ENCODE data around the gene GPSM1.

GPSM1 gene, protein sequence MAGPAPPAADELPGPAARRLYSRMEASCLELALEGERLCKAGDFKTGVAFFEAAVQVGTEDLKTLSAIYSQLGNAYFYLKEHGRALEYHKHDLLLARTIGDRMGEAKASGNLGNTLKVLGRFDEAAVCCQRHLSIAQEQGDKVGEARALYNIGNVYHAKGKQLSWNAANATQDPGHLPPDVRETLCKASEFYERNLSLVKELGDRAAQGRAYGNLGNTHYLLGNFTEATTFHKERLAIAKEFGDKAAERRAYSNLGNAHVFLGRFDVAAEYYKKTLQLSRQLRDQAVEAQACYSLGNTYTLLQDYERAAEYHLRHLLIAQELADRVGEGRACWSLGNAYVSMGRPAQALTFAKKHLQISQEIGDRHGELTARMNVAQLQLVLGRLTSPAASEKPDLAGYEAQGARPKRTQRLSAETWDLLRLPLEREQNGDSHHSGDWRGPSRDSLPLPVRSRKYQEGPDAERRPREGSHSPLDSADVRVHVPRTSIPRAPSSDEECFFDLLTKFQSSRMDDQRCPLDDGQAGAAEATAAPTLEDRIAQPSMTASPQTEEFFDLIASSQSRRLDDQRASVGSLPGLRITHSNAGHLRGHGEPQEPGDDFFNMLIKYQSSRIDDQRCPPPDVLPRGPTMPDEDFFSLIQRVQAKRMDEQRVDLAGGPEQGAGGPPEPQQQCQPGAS

DNA sequence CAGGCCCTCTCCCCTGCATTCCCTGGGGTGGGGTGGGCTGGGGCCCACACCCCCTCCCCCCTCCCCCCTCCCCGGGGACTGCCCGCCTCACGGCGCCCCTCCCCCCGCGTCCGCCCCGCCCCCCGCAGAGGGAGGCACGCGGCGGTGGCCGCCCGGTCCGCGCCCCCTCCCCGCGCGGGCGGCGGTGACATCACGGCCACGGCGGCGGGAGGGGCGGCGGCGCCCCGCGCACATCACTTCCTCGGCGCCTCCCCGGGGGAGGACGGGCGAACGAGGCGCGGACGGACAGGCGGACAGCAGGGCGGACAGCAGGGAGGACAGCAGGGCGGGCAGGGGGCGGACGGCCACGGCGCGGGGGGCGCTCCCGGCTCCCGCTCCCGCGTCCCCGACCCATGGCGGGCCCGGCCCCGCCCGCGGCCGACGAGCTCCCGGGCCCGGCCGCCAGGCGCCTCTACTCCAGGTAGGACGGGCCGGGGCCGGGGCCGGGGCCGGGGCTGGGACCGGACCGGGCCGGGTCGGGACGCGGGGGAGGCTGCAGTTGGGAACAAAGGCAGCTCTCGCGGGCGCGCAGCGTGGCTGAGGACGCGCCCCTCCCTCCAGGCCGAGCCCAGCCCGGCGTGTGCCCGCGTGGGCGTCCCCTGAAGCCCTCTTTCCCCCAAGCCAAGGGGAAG is at the start of gene GPSM1:
Gene GPSM1, plus strand, starts transcription at position 236 of the 671 bp plus-strand sequence. Its CDS starts 157 bp downstream, at position 393.
- peak; percentile 79 for DNase-seq (ENCODE audit: low read depth, low spot score)

DNA sequence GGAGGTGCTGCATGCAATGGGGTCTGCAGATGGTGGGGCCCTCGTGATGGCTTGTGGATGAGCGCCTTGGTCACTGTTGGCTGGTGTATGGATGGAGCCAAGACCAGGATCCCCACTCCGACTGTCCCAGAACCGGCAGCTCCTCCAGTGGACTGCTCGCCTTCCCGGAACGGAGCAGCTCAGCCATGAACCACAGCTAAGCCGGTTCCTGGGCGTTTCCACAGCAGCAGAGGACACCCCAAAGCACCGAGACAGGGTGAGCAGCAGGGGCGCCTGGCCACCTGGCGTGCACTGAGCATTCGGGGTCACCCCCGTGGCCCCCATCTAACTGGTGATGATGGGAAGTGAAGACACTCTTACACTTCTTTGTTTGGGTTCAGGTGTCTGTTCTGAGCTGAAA is 49.6 kb upstream of the GPSM1 start:
- no peak for DNase-seq (ENCODE audit: low read depth, low spot score)

DNA sequence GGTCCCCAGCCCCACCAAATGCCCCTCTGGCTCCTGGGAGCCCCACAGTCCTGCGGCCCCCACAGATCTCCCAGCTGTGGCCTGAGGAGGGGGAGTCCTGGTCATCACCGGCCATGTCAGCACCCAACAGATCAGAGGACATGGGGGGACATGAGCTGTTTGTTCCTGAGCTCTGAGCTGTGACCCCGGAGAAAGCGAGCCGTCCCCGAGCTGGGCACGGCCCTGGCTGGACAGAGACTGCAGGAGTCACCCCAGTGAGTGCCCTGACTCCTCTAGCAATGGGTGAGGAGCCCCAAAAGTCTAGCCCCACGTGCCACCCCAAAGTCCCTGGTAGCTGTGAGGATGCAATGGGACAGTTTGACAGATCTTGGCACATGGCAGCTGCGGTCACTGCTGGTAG is 49.1 kb upstream of the GPSM1 start:
- DNase-seq (ENCODE audit: low read depth, low spot score), result no peak

DNA sequence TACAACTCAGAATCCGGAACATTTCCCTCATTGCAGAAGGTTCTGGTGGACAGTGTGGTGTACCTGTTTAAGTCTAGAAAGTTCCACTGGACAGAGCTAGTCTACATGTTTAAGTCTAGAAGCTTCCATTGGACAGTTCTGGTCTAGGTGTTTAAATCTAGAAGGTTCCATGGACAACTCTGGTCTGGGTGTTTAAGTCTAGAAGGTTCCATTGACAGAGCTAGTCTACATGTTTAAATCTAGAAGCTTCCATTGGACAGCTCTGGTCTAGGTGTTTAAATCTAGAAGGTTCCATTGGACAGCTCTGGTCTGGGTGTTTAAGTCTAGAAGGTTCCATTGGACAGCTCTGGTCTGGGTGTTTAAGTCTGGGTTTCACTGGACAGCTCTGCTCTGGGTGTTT is 48.4 kb upstream of the GPSM1 start:
- no peak for DNase-seq (ENCODE audit: low read depth, low spot score)

DNA sequence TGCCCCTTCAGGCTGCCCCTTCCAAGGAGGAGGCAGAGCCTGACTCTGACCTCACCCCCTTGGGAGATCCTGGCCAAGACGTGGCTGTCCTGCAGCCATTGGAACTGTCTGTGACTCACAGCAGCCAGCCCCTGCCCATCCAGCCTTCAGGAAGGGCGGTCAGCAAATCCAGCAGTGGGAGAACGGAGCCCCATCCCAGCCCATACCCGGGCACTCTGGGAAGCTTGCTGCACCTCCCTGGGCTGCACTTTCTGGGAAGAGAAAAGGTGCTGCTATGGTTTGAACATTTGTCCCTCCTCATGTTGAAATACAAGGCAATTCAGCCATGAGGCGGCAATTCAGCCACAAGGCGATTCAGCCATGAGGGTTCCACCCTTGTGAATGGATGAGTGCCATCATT is 47.9 kb upstream of the GPSM1 start:
- no peak for DNase-seq (ENCODE audit: low read depth, low spot score)

DNA sequence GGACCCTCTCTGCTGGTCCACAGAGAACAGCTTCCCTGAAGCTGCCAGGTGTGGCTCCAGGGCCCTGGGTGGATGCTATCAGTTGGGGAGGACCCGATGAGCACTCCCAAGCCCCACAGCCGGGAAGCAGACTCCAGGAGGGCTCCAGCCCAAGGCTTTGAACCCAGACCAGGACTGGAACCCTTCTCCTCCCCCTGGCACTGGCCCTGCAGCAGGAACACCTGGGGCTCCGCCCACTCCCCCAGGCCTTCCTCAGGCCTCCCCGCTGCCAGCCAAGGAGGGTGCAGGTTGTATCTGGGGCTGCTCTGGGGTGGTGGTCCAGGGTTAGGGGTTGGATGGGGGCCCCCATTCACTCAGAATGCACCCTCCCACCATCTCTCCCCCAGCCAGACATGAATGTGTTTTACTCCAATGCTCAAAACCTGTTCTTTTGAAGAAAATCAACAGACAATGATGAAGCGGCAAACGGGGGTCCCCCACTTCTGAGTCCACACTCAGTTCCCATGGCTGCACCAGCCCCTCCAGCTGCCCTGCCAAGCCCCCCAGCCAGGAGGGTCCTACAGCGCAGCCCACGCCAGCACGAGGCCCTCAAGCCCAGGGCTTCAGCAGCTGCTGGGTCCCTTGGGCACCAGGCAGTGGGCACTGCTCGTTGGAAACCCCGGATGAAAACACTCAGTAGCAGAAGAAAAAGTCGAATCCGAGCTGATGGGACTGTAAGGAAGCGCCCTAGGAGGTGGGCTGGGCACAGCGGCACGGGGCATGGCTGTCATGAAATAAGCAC is 46.6 kb upstream of the GPSM1 start:
- DNase-seq (ENCODE audit: low read depth, low spot score), result no peak

DNA sequence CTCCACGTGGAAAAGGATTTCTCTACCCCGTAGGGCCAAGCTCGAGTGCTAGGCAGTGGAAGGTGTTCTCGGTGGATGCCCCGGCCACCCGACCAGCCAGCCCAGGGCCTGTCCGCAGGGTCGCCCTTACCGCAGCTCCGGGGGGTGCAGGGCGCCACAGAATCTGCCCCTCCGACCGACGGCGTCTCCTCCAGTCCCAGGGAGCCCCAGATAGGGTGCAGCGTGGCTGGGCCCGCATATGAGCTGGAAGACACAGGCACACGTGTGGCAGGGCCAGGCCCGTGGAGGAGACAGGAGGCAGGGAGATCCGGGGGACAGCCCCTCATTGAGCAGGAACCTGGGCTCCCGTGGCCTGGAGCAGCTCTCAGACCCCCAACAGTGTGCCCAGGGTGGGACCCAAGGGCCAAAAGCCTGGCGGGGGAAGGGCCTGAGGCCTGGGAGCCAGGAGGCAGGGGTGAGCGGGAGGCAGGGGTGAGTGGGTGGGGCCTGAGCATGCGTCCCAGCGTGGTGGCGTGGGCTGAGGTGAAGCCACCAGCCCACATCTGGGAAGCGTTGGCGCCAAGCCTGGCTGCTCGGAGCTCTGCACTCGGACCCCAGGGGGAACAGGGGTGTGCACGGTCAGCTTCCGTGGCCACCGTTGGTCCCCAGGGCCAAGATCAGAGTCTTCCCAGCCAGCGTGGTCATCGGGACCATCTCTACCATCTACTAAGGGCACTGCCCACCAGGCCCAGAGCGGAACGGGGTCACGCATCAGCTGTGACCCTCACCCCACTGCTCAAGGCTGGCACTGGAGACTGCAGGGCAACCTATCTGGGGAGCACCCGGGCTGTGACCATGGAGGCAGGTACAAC is 45.7 kb upstream of the GPSM1 start:
- DNase-seq (ENCODE audit: low read depth, low spot score), result no peak

DNA sequence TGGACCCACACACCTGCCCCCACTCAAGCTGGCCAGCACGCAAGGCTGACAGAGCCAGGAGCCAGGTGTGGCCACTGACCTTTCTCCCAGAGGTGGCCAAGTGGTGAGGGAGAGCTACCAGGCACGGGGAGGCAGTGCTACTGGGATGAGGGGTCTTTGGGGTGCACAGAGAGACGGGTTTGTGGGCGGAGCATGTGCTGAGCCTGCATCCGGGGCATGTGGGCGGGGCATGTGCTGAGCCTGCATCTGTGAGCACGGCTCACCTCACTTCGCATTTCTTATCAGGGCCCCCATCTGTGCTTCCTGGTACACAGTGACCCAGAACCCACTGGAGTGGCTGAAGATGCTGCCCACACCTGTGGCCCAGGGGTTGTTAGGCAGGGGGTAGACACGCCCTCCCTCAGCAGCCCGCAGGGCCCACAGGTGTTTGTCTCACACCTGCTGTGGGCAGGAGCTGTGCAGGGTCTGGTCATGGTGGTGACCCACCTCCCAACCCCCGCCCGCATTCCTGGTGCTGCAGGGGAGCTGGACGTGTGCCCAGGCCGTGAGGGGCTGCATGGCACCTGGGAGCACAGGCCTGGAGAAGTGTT is 45.0 kb upstream of the GPSM1 start:
- no peak for DNase-seq (ENCODE audit: low read depth, low spot score)

DNA sequence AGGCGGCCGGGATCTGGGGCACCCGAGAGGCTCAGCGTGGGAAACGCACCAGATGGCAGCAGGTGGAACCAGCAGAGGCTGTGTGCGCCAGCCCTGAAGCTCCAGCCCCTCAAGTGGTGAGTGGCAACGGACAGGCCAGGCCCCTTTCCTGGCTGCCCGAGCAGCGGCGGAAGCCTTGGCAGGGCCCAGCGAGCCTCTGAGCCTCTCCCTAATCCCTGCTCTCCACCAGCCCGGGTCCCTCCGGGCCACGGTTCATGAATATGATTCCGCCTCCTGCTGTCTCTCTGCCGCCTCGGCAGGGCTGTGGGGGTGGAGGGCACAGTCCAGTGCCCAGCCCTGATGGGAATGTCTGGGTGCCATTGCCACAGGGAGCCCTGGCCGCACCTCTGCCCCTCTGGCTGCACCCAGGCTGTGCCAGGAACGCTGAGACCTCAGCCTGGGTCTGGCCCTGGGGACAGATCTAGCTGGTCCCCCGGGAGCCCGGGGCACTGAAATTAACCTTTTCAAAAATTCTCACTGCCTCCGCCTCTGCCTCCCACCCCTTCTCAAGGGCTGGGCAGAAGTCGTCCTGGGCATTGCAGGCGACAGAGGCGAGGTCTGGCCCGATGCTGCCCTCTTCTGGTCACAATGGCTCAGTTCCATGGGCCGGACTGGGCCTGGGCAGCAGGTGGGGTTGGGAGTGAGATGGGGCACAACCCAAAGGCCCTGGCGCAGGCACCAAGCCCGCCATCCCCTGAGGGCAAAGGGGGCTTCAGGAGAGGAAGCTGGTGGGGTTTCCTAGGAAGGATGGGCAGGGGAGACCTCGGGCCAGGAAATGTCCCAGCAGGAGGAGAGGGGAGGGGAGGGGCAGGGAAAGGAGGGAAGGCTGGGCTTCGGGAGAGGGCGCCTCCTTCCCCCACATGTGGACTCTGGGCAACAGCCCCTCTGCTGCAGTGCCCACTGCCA is 43.8 kb upstream of the GPSM1 start:
- peak; percentile 90 for DNase-seq (ENCODE audit: low read depth, low spot score)

DNA sequence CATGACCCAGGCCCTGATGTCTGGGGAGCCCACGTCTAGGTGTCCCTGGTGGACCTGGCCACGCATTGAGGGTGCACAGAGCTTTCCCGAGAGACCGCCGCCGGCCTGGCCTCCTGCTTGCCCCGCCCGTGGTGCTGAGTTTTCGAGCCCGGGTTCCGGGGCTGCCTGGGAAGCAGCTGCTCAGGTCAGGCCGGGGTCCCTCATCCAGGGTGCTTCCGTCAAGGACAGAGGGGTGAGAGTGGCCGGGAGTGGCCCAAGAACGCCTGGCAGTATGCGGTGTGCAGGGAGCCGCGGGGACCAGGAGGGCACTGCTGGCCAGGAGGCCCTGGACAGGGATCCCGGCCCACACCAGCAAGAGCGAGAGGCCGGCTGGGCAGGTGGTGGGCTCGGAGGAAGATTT is 43.0 kb upstream of the GPSM1 start:
- no peak for DNase-seq (ENCODE audit: low read depth, low spot score)

DNA sequence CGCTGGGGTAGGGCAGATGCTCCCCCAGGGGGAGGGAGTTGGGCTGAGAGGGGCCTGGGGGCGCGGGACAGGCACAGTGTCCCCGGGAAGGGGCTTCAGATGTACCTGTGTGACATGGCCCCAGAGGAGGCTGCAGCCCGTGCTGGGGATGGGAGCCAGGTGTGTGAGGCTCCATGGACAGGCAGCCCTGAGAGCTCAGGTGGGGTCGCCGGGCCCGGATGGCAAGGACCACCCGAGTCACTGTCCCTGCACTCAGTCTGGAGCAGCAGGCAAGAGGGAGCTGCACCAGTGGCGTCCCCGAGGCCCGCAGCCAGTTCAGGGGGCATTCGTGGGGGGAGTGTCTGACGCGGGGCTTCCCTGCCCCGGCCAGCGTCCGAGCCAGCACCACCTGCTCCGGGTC is 42.4 kb upstream of the GPSM1 start:
- no peak for DNase-seq (ENCODE audit: low read depth, low spot score)

DNA sequence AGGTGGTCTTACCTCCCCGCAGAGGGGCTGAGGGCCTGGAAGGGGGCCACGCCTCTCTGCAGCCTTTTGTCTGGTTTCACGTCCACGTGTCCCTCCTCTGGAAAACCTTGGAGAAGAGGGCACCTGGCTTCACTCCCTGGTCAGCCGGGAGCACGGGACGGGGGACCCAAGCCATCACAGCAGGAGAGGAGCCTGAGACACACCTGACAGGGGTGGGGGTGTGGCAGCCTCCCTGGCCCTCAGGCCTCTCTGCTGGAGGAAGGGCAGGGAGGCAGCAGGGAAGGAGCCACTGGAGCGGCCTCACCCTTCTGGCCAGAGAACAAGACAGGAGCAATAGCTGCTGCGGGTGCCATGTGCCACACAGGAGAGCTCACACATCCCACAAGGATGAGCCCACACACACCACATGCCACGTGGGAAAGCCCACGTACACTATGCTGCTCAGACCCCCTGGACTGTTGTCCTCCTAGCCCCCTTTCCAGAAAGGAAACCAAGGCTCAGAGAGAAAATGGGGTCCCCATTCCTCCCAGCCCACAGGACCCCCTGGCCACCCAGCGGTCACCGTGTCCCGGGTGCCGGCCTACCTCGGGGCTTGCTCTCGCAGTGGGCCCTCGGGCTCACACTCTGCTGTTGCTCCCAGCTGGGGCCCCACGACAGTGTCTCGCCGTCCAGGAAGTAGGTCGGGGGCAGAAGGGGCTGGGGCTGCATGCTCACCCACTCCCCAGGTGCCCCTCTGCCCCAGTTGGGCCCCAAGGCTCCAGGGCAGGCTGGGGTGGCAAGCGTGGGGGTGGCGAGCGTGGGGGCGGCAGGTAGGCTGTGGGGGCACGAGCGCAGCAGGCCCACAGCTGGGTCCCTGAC is 41.6 kb upstream of the GPSM1 start:
- DNase-seq (ENCODE audit: low read depth, low spot score), result no peak

DNA sequence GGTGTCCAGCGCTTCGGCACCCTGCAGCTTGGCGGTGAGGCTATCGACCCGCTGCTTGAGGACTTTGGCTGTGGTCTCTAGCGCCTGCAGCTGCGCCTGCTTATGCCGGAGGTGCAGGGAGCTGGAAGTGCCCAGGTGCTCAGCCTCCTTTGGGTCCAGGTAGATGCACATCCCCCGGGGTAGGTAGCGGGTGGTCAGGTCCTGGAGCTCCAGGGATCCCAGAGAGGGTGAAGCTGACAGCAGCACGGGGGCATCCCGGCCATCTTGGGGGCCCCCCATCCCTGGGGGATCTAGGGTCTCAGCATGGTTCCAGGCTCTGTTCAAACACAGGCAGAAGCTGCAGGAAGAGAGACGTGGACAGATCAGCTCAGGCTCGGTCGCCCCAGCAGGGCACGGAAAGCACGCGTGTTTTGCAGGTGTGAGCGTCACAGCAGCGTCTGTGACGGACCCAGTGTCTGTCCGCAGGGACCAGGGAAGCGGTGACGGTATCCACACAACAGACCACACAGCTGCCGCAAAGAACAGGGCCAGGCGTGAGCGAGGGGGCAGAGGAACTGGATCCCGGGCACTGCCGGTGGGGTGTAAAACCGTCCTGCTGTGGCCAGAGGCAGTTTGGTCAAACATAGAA is 40.9 kb upstream of the GPSM1 start:
- DNase-seq (ENCODE audit: low read depth, low spot score), result no peak

DNA sequence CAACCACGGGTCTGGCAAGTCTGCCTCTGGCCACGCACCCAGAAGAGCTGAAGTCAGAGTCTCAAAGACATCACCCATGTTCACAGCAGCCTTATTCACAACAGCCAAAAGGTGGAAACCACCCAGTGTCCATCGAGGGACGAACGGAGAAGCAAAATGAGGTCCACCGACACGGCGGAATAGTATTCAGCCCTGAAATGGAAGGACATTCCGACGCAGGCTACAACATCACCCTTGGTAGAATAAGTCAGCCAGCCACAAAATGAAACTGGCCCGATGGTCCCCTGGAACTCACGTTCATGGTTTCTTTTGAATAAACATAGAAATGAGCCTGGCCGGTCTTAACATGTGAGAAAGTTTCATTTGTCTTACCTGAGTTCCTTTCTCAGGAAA is 40.4 kb upstream of the GPSM1 start:
- DNase-seq (ENCODE audit: low read depth, low spot score), result no peak

DNA sequence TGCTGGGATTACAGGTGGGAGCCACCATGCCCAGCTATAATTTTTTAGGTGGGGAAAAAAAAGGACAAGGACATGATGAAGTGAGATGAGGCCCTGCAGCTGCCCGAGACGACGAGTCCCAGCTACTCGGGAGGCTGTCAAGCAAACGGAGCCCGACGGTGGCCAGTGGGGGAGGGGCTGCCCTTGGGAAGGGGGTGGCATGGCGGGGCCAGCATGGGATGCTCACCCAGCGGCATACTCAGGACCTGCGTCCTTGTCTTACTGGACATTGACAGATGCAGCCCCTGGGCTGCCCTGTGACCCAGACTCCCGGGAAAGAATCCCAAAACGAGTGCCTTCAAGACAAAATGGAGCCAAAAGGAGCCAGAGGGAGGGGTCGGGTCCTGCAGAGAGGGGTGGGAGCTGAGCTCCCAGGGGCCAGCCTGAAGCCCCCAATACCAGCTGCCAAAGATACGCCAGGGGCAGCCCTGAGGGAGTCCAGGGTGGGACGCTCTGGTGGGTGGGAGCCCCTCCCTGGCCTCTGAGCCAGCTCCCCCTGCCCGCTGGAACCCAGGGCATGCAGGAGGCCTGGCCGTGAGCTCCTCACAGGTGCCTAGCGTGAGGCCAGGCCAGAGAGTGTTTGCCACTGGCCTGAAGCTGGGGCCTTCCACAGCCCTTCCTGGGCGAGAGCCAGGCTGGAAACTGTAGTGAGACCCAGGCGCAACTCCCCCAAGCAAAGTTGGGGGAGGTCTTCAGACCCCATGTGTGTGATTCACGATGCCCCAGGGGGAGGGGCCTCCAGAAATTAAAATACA is 39.2 kb upstream of the GPSM1 start:
- no peak for DNase-seq (ENCODE audit: low read depth, low spot score)

DNA sequence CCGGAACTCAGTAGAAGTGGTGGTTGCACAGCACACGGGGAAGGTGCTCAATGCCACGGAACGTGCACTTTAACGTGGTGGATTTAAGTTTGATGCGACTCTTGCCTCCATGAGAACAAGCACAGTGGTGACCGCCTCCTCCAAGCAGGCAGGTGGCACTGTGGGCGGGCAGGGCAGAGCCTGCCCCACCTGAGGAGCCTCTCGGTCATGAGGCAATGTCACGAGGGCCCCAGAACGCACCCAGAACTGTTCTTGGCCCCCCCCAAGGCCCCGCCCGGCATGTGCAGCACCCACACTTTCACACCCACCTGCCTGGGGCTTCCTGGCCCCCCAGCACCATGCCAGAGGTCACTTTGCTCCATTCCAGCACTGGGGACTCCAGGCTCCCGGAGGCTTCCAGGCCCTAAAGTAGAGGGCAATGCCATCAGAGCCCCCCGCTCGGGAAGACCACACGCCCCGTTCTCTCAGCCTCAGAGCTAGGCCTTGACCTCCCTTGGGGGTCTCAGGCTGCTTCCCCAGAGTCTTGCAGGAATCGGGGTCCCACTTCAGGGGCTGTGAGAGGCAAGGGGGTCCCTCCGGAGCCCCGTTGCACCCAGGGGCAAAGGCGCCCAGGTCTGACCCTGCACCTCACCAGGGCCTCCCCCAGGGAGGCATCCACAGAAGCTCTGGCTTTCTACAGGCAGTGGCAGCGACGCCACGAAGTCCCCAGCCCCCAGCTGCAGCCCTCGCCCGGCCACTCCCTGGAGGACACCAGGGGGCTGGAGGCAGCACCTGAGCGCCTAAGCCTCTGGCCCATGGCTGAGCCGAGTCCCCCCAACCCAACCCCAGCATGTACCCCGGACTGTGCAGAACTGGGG is 37.5 kb upstream of the GPSM1 start:
- DNase-seq (ENCODE audit: low read depth, low spot score), result no peak
